ENCODE data around the gene TMEM130.

Gene TMEM130

GRCh38 chr7:98815313-98815712, 54.5 kb downstream of the TMEM130 start:
- Histone ChIP-seq H3K27ac (ENCODE audit: low read length) (no peak overlapping the region), H3K36me3 (ENCODE audit: insufficient read depth, low read length) (no peaks in the 10 kb centered on the region), H4K20me1 (ENCODE audit: insufficient read depth, low read length) (no peaks in the 10 kb centered on the region), H3K4me1 (ENCODE audit: insufficient read depth, low read length) (no peaks in the 10 kb centered on the region), H3K4me3 (ENCODE audit: low read depth in 1 of 2, low read length in 2 of 2) (no peak overlapping the region), H3K9ac (ENCODE audit: low read depth, low read length) (no peak overlapping the region), H3K9me3 (ENCODE audit: insufficient read depth, low read length, severe bottlenecking) (no peaks in the 10 kb centered on the region), H3K4me2 (ENCODE audit: insufficient read depth, low read length) (no peak overlapping the region), H3K79me2 (ENCODE audit: insufficient read depth, low read length) (no peaks in the 10 kb centered on the region), H2AFZ (ENCODE audit: low read depth, low read length) (no peak overlapping the region), H3K27me3 (ENCODE audit: insufficient read depth, low read length, poor library complexity) (no peaks in the 10 kb centered on the region)
- DNase-seq (no peak), ATAC-seq (ENCODE audit: insufficient read depth, low read depth) (no peak)
- no peak for TF ChIP-seq EZH2 (IDR thresholded peaks at IDR 0.05; ENCODE audit: borderline replicate concordance, low read depth, low read length, severe bottlenecking)
- no peak for TF ChIP-seq CTCF (IDR thresholded peaks at IDR 0.05; ENCODE audit: borderline replicate concordance, extremely low read depth, low read length, poor library complexity, severe bottlenecking)

- H3K4me2 ChIP-seq (ENCODE audit: insufficient read depth, low read length) = no peak overlapping the region
- DNase-seq = no peak
- TF ChIP-seq EZH2 (IDR thresholded peaks at IDR 0.05; ENCODE audit: borderline replicate concordance, low read depth, low read length, severe bottlenecking) (no peak), CTCF (IDR thresholded peaks at IDR 0.05; ENCODE audit: borderline replicate concordance, extremely low read depth, low read length, poor library complexity, severe bottlenecking) (no peak)
Observed at GRCh38 chr7:98811299-98811698, 58.5 kb downstream of the TMEM130 start.

GRCh38 chr7:98810153-98810802, 59.5 kb downstream of the TMEM130 start:
- no peaks in the 10 kb centered on the region for H3K27me3 ChIP-seq (ENCODE audit: insufficient read depth, low read length, poor library complexity)
- H3K4me3 ChIP-seq (ENCODE audit: low read depth in 1 of 2, low read length in 2 of 2) = no peak overlapping the region
- DNase-seq = no peak
- H3K27ac ChIP-seq (ENCODE audit: low read length) = no peak overlapping the region
- H4K20me1 ChIP-seq (ENCODE audit: insufficient read depth, low read length) = no peaks in the 10 kb centered on the region
- H2AFZ ChIP-seq (ENCODE audit: low read depth, low read length) = no peak overlapping the region
- TF ChIP-seq CTCF (IDR thresholded peaks at IDR 0.05; ENCODE audit: borderline replicate concordance, extremely low read depth, low read length, poor library complexity, severe bottlenecking) (no peak), EZH2 (IDR thresholded peaks at IDR 0.05; ENCODE audit: borderline replicate concordance, low read depth, low read length, severe bottlenecking) (no peak)
- no peak overlapping the region for H3K9ac ChIP-seq (ENCODE audit: low read depth, low read length)
- no peaks in the 10 kb centered on the region for H3K36me3 ChIP-seq (ENCODE audit: insufficient read depth, low read length)
- no peaks in the 10 kb centered on the region for H3K9me3 ChIP-seq (ENCODE audit: insufficient read depth, low read length, severe bottlenecking)
- no peak overlapping the region for H3K4me2 ChIP-seq (ENCODE audit: insufficient read depth, low read length)
- no peaks in the 10 kb centered on the region for H3K79me2 ChIP-seq (ENCODE audit: insufficient read depth, low read length)
- no peaks in the 10 kb centered on the region for H3K4me1 ChIP-seq (ENCODE audit: insufficient read depth, low read length)
- ATAC-seq (ENCODE audit: insufficient read depth, low read depth) = no peak

More at GRCh38 chr7:98811299-98811698, 58.5 kb downstream of the TMEM130 start:
- Histone ChIP-seq H3K9me3 (ENCODE audit: insufficient read depth, low read length, severe bottlenecking) (no peaks in the 10 kb centered on the region), H3K4me1 (ENCODE audit: insufficient read depth, low read length) (no peaks in the 10 kb centered on the region), H2AFZ (ENCODE audit: low read depth, low read length) (no peak overlapping the region), H3K27me3 (ENCODE audit: insufficient read depth, low read length, poor library complexity) (no peaks in the 10 kb centered on the region), H3K4me3 (ENCODE audit: low read depth in 1 of 2, low read length in 2 of 2) (no peak overlapping the region), H3K79me2 (ENCODE audit: insufficient read depth, low read length) (no peaks in the 10 kb centered on the region), H4K20me1 (ENCODE audit: insufficient read depth, low read length) (no peaks in the 10 kb centered on the region), H3K27ac (ENCODE audit: low read length) (no peak overlapping the region), H3K9ac (ENCODE audit: low read depth, low read length) (no peak overlapping the region), H3K36me3 (ENCODE audit: insufficient read depth, low read length) (no peaks in the 10 kb centered on the region)
- ATAC-seq (ENCODE audit: insufficient read depth, low read depth) = no peak

All from DND-41 (cell line).